Prostate gland (tissue), 2 donors: ENCODE data around the gene TMEM184C. TPM values are rescaled to one million over a fixed set of nuclear protein-coding genes. Genes with fewer than 3 reads are reported as not detected.
A peak's percentile ranks its signal among the peaks of the same experiment; 100 is the strongest.

Experiments
- DNase-seq: peaks from one replicate; pipeline ENCODE4 v3.0.0-alpha.2; 2019; ENCODE audit warnings: low spot score
- H3K27ac ChIP-seq, 2 donors: fragments of 200-600 bp; sonication (generic); 2 replicates each; pipeline ENCODE4 v1.5.1; 2017 to 2019
- H3K27me3 ChIP-seq: fragments of 200-600 bp; sonication (generic); replicated peaks from 2 replicates; pipeline ENCODE4 v1.5.1; 2019; ENCODE audit not compliant: insufficient read depth
- H3K36me3 ChIP-seq, 2 donors: fragments of 200-600 bp; sonication (generic); 1 replicate in 1 of 2; 2 replicates in 1 of 2; pipeline versions ENCODE4 v1.5.1 to v1.8.1; 2017 to 2019
- H3K4me1 ChIP-seq: fragments of 200-600 bp; sonication (generic); replicated peaks from 2 replicates; pipeline ENCODE4 v1.5.1; 2019
- H3K4me3 ChIP-seq, 2 donors: fragments of 200-600 bp; sonication (generic); 2 replicates each; pipeline ENCODE4 v1.5.1; 2017 to 2019
- H3K9me3 ChIP-seq: fragments of 200-600 bp; sonication (generic); 2 replicates; pipeline ENCODE4 v1.5.1; 2017
- POLR2A ChIP-seq: fragments of 450-650 bp; IDR thresholded peaks from one replicate; pipeline ENCODE4 v1.6.1; 2016; ENCODE audit warnings: antibody characterized with exemption, mild to moderate bottlenecking
- POLR2AphosphoS5 ChIP-seq: sonication (generic); formaldehyde crosslinking; IDR thresholded peaks from one replicate; pipeline ENCODE4 v1.6.1; 2017; ENCODE audit warnings: antibody characterized with exemption
- WGBS: methylation state at CpG from one replicate; pipeline ENCODE4 v1.1.5; 2018; 5-methylcytosine and 5-hydroxymethylcytosine counted together
- intact Hi-C: fragments of 100-400 bp; cut with DNase I; formaldehyde crosslinking; loops from one replicate; pipeline ENCODE4 v1.14.2; 2022
- total RNA-seq, 2 donors: library from RNA; depleted of rRNA; stranded (reverse); fragments of >200 nt; gene quantifications; one replicate each; pipeline ENCODE4 v1.1.0, GENCODE V29; 2016
- TF ChIP-seq, protein P1 (sequence below), 4 experiments: fragments of 200-600 bp in 2 of 4; fragments of 450-650 bp in 2 of 4; sonication (generic) in 2 of 4; IDR thresholded peaks; 1 replicate in 3 of 4; 2 replicates in 1 of 4; pipeline ENCODE4 v1.5.1; 2016 to 2019; ENCODE audit warnings: antibody characterized with exemption in 4 of 4, mild to moderate bottlenecking in 2 of 4, moderate library complexity in 2 of 4

TMEM184C gene
- total RNA-seq, 2 donors from 2014 or later = 34.7 to 48.0 TPM

DNA sequence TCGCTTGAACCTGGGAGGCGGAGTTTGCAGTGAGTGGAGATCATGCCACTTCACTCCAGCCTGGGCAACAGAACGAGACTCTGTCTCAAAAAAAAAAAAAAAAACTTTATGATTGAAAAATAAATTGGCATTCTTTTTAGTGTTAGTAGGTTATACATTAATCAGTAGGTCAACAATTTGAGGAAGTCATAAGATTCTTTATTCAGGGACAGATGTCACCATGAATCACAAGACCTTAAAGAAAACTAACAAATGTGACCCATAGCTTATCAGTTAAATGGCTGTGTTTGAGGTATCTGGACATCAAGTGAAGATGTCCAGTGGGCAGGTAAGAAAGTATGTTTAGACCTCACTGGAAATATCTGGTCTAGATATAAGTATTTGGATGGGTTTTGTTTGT lies 76.0 kb downstream of the TMEM184C start:
- WGBS = 83% methylated on average over 3 of the region's 3 CpGs
- no peak for TF ChIP-seq POLR2AphosphoS5
- TF ChIP-seq, protein P1, sequence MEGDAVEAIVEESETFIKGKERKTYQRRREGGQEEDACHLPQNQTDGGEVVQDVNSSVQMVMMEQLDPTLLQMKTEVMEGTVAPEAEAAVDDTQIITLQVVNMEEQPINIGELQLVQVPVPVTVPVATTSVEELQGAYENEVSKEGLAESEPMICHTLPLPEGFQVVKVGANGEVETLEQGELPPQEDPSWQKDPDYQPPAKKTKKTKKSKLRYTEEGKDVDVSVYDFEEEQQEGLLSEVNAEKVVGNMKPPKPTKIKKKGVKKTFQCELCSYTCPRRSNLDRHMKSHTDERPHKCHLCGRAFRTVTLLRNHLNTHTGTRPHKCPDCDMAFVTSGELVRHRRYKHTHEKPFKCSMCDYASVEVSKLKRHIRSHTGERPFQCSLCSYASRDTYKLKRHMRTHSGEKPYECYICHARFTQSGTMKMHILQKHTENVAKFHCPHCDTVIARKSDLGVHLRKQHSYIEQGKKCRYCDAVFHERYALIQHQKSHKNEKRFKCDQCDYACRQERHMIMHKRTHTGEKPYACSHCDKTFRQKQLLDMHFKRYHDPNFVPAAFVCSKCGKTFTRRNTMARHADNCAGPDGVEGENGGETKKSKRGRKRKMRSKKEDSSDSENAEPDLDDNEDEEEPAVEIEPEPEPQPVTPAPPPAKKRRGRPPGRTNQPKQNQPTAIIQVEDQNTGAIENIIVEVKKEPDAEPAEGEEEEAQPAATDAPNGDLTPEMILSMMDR (IDR thresholded peaks at IDR 0.05) = no peak
- no peak for TF ChIP-seq POLR2A
- DNase-seq = no peak
- intact Hi-C loops = no loop called here
- H3K27me3 ChIP-seq = no peaks in the 10 kb centered on the region
- no peak overlapping the region for H3K27ac ChIP-seq
- no peaks in the 10 kb centered on the region for H3K9me3 ChIP-seq
- no peaks in the 10 kb centered on the region for H3K36me3 ChIP-seq
- H3K4me3 ChIP-seq = no peak overlapping the region
- H3K4me1 ChIP-seq = no peaks in the 10 kb centered on the region

DNA sequence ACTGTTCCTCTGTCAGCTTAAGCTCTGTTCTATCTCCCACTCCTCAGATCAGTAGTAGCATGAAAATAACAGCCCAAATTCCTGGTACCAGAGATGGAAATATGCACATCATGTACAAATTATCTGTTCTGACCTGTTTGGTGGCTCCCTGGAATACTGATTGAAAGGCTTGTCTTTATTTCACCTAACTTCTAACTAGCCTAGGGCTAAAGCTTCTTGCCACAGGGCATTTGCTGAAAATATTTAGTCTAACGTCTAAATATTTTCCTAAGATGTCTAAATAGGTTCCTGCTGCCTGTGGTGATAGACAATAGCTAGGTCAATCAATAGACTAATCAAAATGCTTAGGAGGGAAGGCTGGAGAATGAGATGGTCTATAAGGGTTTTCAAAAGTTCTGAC lies 79.7 kb downstream of the TMEM184C start:
- Histone ChIP-seq H3K36me3 (no peaks in the 10 kb centered on the region), H3K9me3 (no peaks in the 10 kb centered on the region), H3K4me3 (no peak overlapping the region), H3K27ac (no peak overlapping the region), H3K4me1 (no peaks in the 10 kb centered on the region), H3K27me3 (no peaks in the 10 kb centered on the region)
- TF ChIP-seq, protein P1 (IDR thresholded peaks at IDR 0.05) = no peak
- TF ChIP-seq POLR2AphosphoS5 = no peak
- no peak for TF ChIP-seq POLR2A
- WGBS = 47% methylated on average over 1 of the region's 1 CpG
- intact Hi-C loops = no loop called here
- no peak for DNase-seq

DNA sequence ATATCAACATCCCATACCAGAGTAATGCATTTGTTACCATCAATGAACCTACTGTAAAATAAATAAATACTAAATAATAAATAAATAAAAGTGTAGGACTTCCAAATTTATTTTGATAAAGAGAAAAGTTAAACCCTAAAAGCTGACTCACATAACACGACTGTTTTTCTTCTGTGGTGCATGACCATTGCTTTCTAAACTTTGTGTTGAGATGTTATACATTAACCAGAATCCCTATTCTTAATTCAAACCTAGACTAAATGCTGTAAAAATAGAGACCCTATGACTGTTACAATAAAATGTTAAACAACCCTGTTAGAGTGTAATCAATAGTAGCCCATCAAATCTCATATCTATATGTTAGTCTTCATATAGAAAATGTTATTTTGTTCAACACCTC lies 87.6 kb downstream of the TMEM184C start:
- Histone ChIP-seq H3K36me3 (no peaks in the 10 kb centered on the region), H3K4me3 (no peak overlapping the region), H3K4me1 (no peaks in the 10 kb centered on the region), H3K9me3 (no peaks in the 10 kb centered on the region), H3K27me3 (no peaks in the 10 kb centered on the region), H3K27ac (no peak overlapping the region)
- DNase-seq = no peak
- TF ChIP-seq POLR2A (no peak), POLR2AphosphoS5 (no peak)
- TF ChIP-seq, protein P1 (IDR thresholded peaks at IDR 0.05) = no peak
- intact Hi-C loops = no loop called here
- WGBS = 71% methylated on average over 1 of the region's 1 CpG

DNA sequence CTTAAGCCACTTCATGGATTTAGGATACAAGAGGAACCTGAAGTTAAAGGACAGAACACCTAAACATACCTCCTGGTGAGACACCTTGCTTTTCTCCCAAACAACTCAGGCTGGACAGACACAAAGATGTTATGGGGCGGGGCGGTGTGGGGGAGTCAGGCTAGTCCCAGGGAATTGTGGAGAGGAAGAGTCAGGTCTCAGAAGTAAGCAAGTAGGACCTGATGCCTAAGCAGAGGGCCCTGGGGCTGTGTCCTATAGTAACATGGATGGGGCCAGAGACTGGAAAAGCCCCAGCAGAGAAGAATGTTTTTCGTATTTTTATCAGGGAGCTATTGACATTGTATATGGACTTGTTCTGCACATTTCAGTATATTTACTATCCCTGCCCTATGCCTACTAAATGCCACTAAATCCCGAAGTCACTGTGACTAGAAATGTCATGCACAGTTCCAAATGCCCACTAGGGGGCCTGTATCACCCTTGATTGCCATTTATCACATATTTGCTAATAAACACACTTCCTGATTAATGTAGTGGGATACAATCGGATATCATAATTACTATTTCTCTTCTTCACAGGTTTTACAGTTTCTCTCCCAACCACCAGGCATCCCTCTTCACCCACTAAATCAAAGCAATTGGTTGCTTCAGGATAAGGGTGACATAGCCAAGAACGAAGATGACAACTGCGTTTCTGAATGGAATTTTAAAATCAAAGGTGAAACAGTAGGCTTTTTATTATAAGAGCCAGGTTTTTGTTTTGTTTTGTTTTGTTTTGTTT lies 90.9 kb downstream of the TMEM184C start:
- TF ChIP-seq POLR2A = no peak
- peak; percentile 21 for TF ChIP-seq POLR2AphosphoS5
- TF ChIP-seq, protein P1 (IDR thresholded peaks at IDR 0.05) = peak; percentile 83 to 94 (median 86)
- no peak overlapping the region for H3K27ac ChIP-seq
- intact Hi-C loops = loop anchor here (2.0 kb wide), 1 partner anchor 159 kb away; no protein-coding TSS in a partner anchor
- no peak overlapping the region for H3K4me3 ChIP-seq
- peak; percentile 54 for DNase-seq
- no peaks in the 10 kb centered on the region for H3K27me3 ChIP-seq
- WGBS = 38% methylated on average over 7 of the region's 7 CpGs
- H3K36me3 ChIP-seq = no peaks in the 10 kb centered on the region
- H3K9me3 ChIP-seq = no peaks in the 10 kb centered on the region
- no peaks in the 10 kb centered on the region for H3K4me1 ChIP-seq

DNA sequence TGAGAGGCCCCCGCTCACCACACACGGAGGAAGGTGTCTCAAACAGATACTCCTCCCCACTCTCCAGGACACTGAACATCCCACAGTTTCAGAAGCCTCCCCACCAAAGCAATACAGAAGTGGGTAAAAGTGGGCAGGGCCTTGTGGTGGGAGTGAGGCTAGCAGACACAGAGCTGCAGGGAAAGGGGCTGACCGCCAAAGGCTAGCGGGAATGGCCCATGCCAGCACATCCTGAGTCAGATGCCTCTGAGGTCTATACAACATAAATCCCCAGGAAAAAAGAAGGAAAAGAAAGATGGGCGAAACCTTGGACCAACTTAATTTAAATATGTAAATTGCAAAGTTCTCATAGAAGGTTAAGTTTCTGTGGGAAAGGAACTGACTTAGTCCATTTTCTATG lies 92.8 kb downstream of the TMEM184C start:
- Histone ChIP-seq H3K27me3 (no peaks in the 10 kb centered on the region), H3K4me3 (no peak overlapping the region), H3K4me1 (no peaks in the 10 kb centered on the region), H3K36me3 (no peaks in the 10 kb centered on the region), H3K9me3 (no peaks in the 10 kb centered on the region), H3K27ac (no peak overlapping the region)
- no peak for TF ChIP-seq POLR2AphosphoS5
- TF ChIP-seq, protein P1 (IDR thresholded peaks at IDR 0.05) = no peak
- 99% methylated on average over 5 of the region's 5 CpGs for WGBS
- no peak for DNase-seq
- intact Hi-C loops = loop anchor here (2.0 kb wide), 1 partner anchor 157 kb away; no protein-coding TSS in a partner anchor
